ENCODE results near the gene MPPED2.

DNA sequence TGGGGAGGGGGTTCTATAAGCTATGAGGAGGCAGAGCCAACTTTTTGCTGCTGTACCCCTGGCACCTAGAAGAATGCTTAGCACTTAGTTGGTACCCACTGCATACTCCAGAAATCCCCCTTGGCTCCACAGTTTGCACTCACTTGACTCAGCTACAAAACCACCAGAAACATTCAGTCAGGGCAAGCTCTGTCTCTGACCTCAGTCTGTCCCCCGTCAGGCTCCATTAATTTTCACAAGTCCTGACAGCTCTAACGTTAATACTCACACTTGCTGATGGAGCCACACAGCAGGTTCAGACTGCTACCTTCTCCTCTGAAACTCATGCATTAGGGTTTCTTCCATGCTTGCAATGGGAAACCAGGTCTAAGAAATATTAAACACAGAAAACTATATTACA, 81.7 kb downstream of the MPPED2 start:
- no peak for TF ChIP-seq CTCF (IDR thresholded peaks at IDR 0.05 in 2 of 3, conservative IDR thresholded peaks at IDR 0.05 in 1 of 3; ENCODE audit: control insufficient read depth in 2 of 3, extremely low read depth in 1 of 3, insufficient read depth in 1 of 3, low read depth in 3 of 3, low read length in 3 of 3)
- TF ChIP-seq HDGF (IDR thresholded peaks at IDR 0.05), result no peak
- TF ChIP-seq JUND (IDR thresholded peaks at IDR 0.05; ENCODE audit: low read depth, low read length), result no peak
- no peak for TF ChIP-seq RAD21 (IDR thresholded peaks at IDR 0.05; ENCODE audit: insufficient read depth, low read depth, low read length)
- TF ChIP-seq POLR2A (IDR thresholded peaks at IDR 0.05; ENCODE audit: low read depth, low read length), result no peak
- TF ChIP-seq, protein P1, sequence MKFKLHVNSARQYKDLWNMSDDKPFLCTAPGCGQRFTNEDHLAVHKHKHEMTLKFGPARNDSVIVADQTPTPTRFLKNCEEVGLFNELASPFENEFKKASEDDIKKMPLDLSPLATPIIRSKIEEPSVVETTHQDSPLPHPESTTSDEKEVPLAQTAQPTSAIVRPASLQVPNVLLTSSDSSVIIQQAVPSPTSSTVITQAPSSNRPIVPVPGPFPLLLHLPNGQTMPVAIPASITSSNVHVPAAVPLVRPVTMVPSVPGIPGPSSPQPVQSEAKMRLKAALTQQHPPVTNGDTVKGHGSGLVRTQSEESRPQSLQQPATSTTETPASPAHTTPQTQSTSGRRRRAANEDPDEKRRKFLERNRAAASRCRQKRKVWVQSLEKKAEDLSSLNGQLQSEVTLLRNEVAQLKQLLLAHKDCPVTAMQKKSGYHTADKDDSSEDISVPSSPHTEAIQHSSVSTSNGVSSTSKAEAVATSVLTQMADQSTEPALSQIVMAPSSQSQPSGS (IDR thresholded peaks at IDR 0.05; ENCODE audit: low read length), result no peak
- no peak for TF ChIP-seq EP300 (IDR thresholded peaks at IDR 0.05; ENCODE audit: borderline replicate concordance in 1 of 2, control insufficient read depth in 1 of 2, low read depth in 2 of 2, low read length in 2 of 2)
- no peak for TF ChIP-seq RCOR1 (conservative IDR thresholded peaks at IDR 0.05; ENCODE audit: low read depth, low read length)

All from GM12878 (cell line).